ENCODE data around the gene NOTCH1.

- TF ChIP-seq USF1 (CRISPR knock-in tag; IDR thresholded peaks at IDR 0.05), result no peak
- no peak for TF ChIP-seq ZSCAN18 (CRISPR knock-in tag; IDR thresholded peaks at IDR 0.05)
- no peak for TF ChIP-seq CTCF (IDR thresholded peaks at IDR 0.05)
- no peak for TF ChIP-seq PRDM15 (CRISPR knock-in tag; IDR thresholded peaks at IDR 0.05)
- no peak for TF ChIP-seq MLX (CRISPR knock-in tag; IDR thresholded peaks at IDR 0.05)
- no peak for TF ChIP-seq CBFB (CRISPR knock-in tag; IDR thresholded peaks at IDR 0.05; ENCODE audit: low read depth)
- no peak for TF ChIP-seq MAX (CRISPR knock-in tag; IDR thresholded peaks at IDR 0.05)
- no peak for TF ChIP-seq NR2C2 (CRISPR knock-in tag; IDR thresholded peaks at IDR 0.05)
- no peak for TF ChIP-seq USF2 (CRISPR knock-in tag; IDR thresholded peaks at IDR 0.05)
- TF ChIP-seq ATF2 (CRISPR knock-in tag; IDR thresholded peaks at IDR 0.05; ENCODE audit: borderline replicate concordance, low read depth), result no peak
- no peak for TF ChIP-seq CREM (CRISPR knock-in tag; IDR thresholded peaks at IDR 0.05)
- TF ChIP-seq ATF3 (CRISPR knock-in tag; conservative IDR thresholded peaks at IDR 0.05), result no peak
Measured at GRCh38 chr9:136590821-136591752, 45.2 kb upstream of the NOTCH1 start.

Measured in WTC11 (cell line).